DOHH2 (cell line): ENCODE measurements around the gene MDM4.

Experiments
- H3F3A ChIP-seq: fragments of 200-600 bp; sonication (generic), shearing (Covaris generic); 2 replicates; pipeline ENCODE4 v1.6.0; 2016; ENCODE audit warnings: antibody characterized with exemption, mild to moderate bottlenecking; ENCODE audit not compliant: control insufficient read depth, insufficient read depth
- H3K27ac ChIP-seq: fragments of 200-600 bp; sonication (generic); 2 replicates; pipeline ENCODE4 v1.5.1; 2014; ENCODE audit warnings: low read depth, mild to moderate bottlenecking, low read length, moderate library complexity
- H3K27me3 ChIP-seq: fragments of 200-600 bp; sonication (generic); 2 replicates; pipeline ENCODE4 v1.6.1; 2014; ENCODE audit warnings: mild to moderate bottlenecking, low read length, mixed read lengths; ENCODE audit not compliant: control insufficient read depth
- H3K36me3 ChIP-seq: fragments of 200-600 bp; sonication (generic); 2 replicates; pipeline ENCODE4 v1.6.1; 2014; ENCODE audit warnings: mild to moderate bottlenecking, low read length, moderate library complexity, mixed read lengths; ENCODE audit not compliant: control insufficient read depth
- H3K4me1 ChIP-seq: fragments of 200-600 bp; sonication (generic); 2 replicates; pipeline ENCODE4 v1.6.1; 2014; ENCODE audit warnings: mild to moderate bottlenecking, low read length, mixed read lengths; ENCODE audit not compliant: control insufficient read depth
- H3K4me2 ChIP-seq: fragments of 200-600 bp; sonication (generic); 2 replicates; pipeline ENCODE4 v1.6.0; 2014; ENCODE audit warnings: mild to moderate bottlenecking, low read length, moderate library complexity
- H3K4me3 ChIP-seq: fragments of 200-600 bp; sonication (generic); 2 replicates; pipeline ENCODE4 v1.5.1; 2014; ENCODE audit warnings: mild to moderate bottlenecking, low read length, mixed read lengths
- H3K79me2 ChIP-seq: fragments of 200-600 bp; sonication (generic); 2 replicates; pipeline ENCODE4 v1.6.1; 2014; ENCODE audit warnings: mild to moderate bottlenecking, low read length, mixed read lengths; ENCODE audit not compliant: control insufficient read depth
- H3K9me2 ChIP-seq: fragments of 200-600 bp; sonication (generic); replicated peaks from 2 replicates; pipeline ENCODE4 v1.6.1; 2014; ENCODE audit warnings: mild to moderate bottlenecking, low read length, mixed read lengths; ENCODE audit not compliant: control insufficient read depth
- H3K9me3 ChIP-seq: fragments of 200-600 bp; sonication (generic); 2 replicates; pipeline ENCODE4 v1.6.1; 2014; ENCODE audit warnings: antibody characterized with exemption, low read length, mixed read lengths; ENCODE audit not compliant: control insufficient read depth, insufficient read depth
- H4K20me1 ChIP-seq: fragments of 200-600 bp; sonication (generic); 2 replicates; pipeline ENCODE4 v1.6.0; 2014; ENCODE audit warnings: low read depth, mild to moderate bottlenecking, antibody characterized with exemption, low read length, moderate library complexity; ENCODE audit not compliant: control insufficient read depth, insufficient read depth
- EZH2phosphoT487 ChIP-seq: fragments of 200-600 bp; sonication (generic); IDR thresholded peaks from 2 replicates; pipeline ENCODE4 v1.6.1; 2017; ENCODE audit warnings: borderline replicate concordance, mild to moderate bottlenecking, antibody characterized with exemption, low read length, moderate library complexity, mixed read lengths
- TF ChIP-seq, protein P1 (sequence below): fragments of 200-600 bp; sonication (generic); IDR thresholded peaks from one replicate; pipeline ENCODE4 v1.5.1; 2014; ENCODE audit warnings: antibody characterized with exemption, mild to moderate bottlenecking, low read depth, low read length; ENCODE audit not compliant: poor library complexity, severe bottlenecking

MDM4 gene

DNA sequence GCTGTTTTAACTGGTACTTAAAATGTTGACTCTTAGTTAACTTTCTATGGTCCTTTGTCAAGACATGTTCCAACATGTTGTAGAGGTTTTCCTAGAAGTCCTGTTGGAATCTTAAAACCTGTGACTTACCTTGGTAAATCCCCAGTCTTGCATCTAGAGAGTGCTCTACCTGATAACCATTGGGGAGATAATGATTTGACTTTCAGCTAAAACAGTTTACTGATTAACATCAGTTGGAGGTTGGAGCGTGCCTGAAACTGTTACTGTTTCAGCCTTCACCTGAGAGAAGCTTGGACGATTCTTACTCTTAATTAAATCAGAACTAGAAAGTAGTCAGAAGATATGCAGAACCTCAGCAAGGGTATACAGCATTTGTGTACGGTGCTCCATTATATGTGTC lies 8.8 kb downstream of the MDM4 start:
- H3K36me3 ChIP-seq, result peaks cover 91% of the 10 kb centered on the region
- H3F3A ChIP-seq, result peaks cover 23% of the 10 kb centered on the region
- peaks cover 95% of the 10 kb centered on the region for H3K4me1 ChIP-seq
- peaks cover 88% of the 10 kb centered on the region for H3K79me2 ChIP-seq
- peaks cover 7% of the 10 kb centered on the region for H3K9me3 ChIP-seq
- peak overlapping the region; percentile 78 for H3K27ac ChIP-seq
- peak overlapping the region; percentile 78; the same call in 1 of the 2 replicates for H3K4me2 ChIP-seq
- no peak overlapping the region for H3K4me3 ChIP-seq
- H3K9me2 ChIP-seq, result no peaks in the 10 kb centered on the region
- no peaks in the 10 kb centered on the region for H3K27me3 ChIP-seq
- TF ChIP-seq EZH2phosphoT487, result no peak
- TF ChIP-seq, protein P1, sequence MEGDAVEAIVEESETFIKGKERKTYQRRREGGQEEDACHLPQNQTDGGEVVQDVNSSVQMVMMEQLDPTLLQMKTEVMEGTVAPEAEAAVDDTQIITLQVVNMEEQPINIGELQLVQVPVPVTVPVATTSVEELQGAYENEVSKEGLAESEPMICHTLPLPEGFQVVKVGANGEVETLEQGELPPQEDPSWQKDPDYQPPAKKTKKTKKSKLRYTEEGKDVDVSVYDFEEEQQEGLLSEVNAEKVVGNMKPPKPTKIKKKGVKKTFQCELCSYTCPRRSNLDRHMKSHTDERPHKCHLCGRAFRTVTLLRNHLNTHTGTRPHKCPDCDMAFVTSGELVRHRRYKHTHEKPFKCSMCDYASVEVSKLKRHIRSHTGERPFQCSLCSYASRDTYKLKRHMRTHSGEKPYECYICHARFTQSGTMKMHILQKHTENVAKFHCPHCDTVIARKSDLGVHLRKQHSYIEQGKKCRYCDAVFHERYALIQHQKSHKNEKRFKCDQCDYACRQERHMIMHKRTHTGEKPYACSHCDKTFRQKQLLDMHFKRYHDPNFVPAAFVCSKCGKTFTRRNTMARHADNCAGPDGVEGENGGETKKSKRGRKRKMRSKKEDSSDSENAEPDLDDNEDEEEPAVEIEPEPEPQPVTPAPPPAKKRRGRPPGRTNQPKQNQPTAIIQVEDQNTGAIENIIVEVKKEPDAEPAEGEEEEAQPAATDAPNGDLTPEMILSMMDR, result no peak
- H4K20me1 ChIP-seq, result peaks cover under 1% of the 10 kb centered on the region; the same call in 1 of the 2 replicates

DNA sequence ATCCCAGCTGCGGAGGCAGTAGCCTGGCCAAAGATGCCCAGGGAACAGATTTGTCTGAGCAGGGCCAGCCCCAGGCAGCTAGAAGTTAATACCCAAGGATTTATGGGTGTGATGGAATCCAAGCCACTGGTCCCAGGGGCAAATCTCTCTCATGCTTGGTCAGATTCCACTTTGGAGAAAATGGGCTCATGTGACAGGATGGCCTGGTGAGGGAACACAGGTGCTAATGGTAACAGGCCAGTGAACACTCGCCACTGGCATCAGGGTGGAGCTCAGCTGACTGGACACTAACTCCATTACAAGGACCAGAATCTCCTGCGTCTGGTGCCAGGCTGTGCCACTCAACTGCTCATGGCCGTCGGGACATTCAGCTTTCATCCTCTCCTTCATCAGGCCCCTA lies 12.0 kb downstream of the MDM4 start:
- no peak overlapping the region for H3K4me2 ChIP-seq
- H3K4me1 ChIP-seq, result peaks cover 79% of the 10 kb centered on the region
- H3F3A ChIP-seq, result peaks cover 17% of the 10 kb centered on the region
- peaks cover 8% of the 10 kb centered on the region; the same call in 1 of the 2 replicates for H4K20me1 ChIP-seq
- no peaks in the 10 kb centered on the region for H3K27me3 ChIP-seq
- peaks cover 4% of the 10 kb centered on the region for H3K9me3 ChIP-seq
- no peak overlapping the region for H3K27ac ChIP-seq
- H3K79me2 ChIP-seq, result peaks cover 98% of the 10 kb centered on the region
- H3K9me2 ChIP-seq, result no peaks in the 10 kb centered on the region
- TF ChIP-seq, protein P1, result no peak
- no peak for TF ChIP-seq EZH2phosphoT487
- no peak overlapping the region for H3K4me3 ChIP-seq
- peaks cover 99% of the 10 kb centered on the region for H3K36me3 ChIP-seq

DNA sequence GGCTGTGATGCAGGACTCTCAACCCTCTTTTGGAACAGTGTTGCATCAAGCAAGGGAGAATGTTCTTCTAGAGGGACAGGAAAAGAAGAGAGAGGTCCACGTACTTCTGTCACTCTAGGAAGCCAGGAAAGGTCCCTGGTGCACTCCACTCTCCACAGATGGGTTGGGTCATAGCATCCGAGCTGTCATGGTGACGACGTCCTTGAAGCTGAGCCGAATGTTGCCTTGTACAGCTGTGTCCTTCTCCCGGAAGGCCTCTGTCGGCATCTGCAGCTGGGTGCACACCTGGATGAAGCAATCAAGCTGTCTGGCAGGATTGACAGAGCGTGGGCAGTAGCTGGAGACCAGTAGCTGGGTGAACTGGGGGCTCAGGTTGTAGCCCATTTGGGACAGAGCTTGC lies 12.5 kb downstream of the MDM4 start:
- Histone ChIP-seq H3K79me2 (peaks cover 98% of the 10 kb centered on the region), H3K4me3 (no peak overlapping the region), H3K9me3 (peaks cover 2% of the 10 kb centered on the region), H3F3A (peaks cover 17% of the 10 kb centered on the region), H3K9me2 (no peaks in the 10 kb centered on the region), H3K36me3 (peaks cover 100% of the 10 kb centered on the region), H3K27me3 (no peaks in the 10 kb centered on the region), H3K4me2 (peak overlapping the region; percentile 37; the same call in 1 of the 2 replicates), H4K20me1 (peaks cover 8% of the 10 kb centered on the region; the same call in 1 of the 2 replicates), H3K27ac (0 out of 2 replicates have a peak overlapping the region, but pooled peaks have one; percentile 1), H3K4me1 (peaks cover 76% of the 10 kb centered on the region)
- TF ChIP-seq EZH2phosphoT487, result no peak
- TF ChIP-seq, protein P1, result no peak
